IMR-90 (cell line): Measurements from ENCODE around the gene PC. TPM values are rescaled to one million over a fixed set of nuclear protein-coding genes. Genes with fewer than 3 reads are reported as not detected.

Source experiments
- ATAC-seq: fragments of 200-7000 bp; cut with Tn5 transposase; 2 replicates; pipeline ENCODE4 v1.9.1; 2020; ENCODE audit warnings: low read depth, mild to moderate bottlenecking, moderate library complexity
- BruUV-seq: library from RNA; stranded (reverse); fragments of 400-500 nt; replicated peaks from 2 replicates; lab custom pipeline; 2021; lab: Mats Ljungman, UMichigan
- CTCF ChIA-PET: fragments of 300-600 bp; formaldehyde crosslinking; extraction: SDS; loops from one replicate; lab custom pipeline; 2021; ENCODE audit warnings: antibody characterized with exemption; lab: Yijun Ruan, JAX
- POLR2A ChIA-PET: fragments of 300-600 bp; sonication (Branson Sonifier 250); formaldehyde crosslinking; loops from one replicate; lab custom pipeline; 2022; ENCODE audit warnings: antibody characterized with exemption; ENCODE audit not compliant: unreplicated experiment; lab: Charles Lee
- DNase-seq: peaks from one replicate; pipeline ENCODE4 v3.0.0; 2013
- H2AFZ ChIP-seq: replicated peaks from 2 replicates; pipeline ENCODE3; 2013; ENCODE audit warnings: low read length, mild to moderate bottlenecking; ENCODE audit not compliant: poor library complexity
- H2AK5ac ChIP-seq: 2 replicates; pipeline ENCODE4 v1.6.1; 2013; ENCODE audit warnings: low read depth, low read length, inconsistent platforms
- H2AK9ac ChIP-seq: replicated peaks from 2 replicates; pipeline ENCODE3; 2013; ENCODE audit warnings: mild to moderate bottlenecking, low read depth, low read length, moderate library complexity; ENCODE audit not compliant: poor library complexity
- H2BK120ac ChIP-seq: 2 replicates; pipeline ENCODE4 v1.6.1; 2013; ENCODE audit warnings: low read depth, low read length, inconsistent platforms
- H2BK15ac ChIP-seq: 3 replicates; pipeline ENCODE4 v1.6.1; 2013; ENCODE audit warnings: low read depth, low read length, inconsistent platforms
- H2BK20ac ChIP-seq: 2 replicates; pipeline ENCODE4 v1.6.1; 2013; ENCODE audit warnings: low read depth, mild to moderate bottlenecking, inconsistent platforms, low read length, moderate library complexity
- H2BK5ac ChIP-seq: 2 replicates; pipeline ENCODE4 v1.6.1; 2013; ENCODE audit warnings: mild to moderate bottlenecking, low read depth, low read length, inconsistent platforms; ENCODE audit not compliant: poor library complexity, severe bottlenecking
- H3K14ac ChIP-seq: replicated peaks from 2 replicates; pipeline ENCODE4 v1.6.1; 2013; ENCODE audit warnings: low read depth, low read length, inconsistent platforms
- H3K18ac ChIP-seq: 2 replicates; pipeline ENCODE4 v1.6.1; 2013; ENCODE audit warnings: low read depth, low read length, control low read depth
- H3K23ac ChIP-seq: 2 replicates; pipeline ENCODE4 v1.6.1; 2013; ENCODE audit warnings: low read depth, low read length, inconsistent platforms
- H3K27ac ChIP-seq: 2 replicates; pipeline ENCODE4 v1.5.1; 2013; ENCODE audit warnings: mild to moderate bottlenecking, control low read depth, low read length; ENCODE audit not compliant: insufficient read depth
- H3K27me3 ChIP-seq: 2 replicates; pipeline ENCODE4 v1.6.1; 2013; ENCODE audit warnings: low read length; ENCODE audit not compliant: control insufficient read depth, insufficient read depth
- H3K36me3 ChIP-seq: 2 replicates; pipeline ENCODE4 v1.6.1; 2013; ENCODE audit warnings: low read length, mixed read lengths; ENCODE audit not compliant: control insufficient read depth, insufficient read depth
- H3K4ac ChIP-seq: 2 replicates; pipeline ENCODE4 v1.6.1; 2013; ENCODE audit warnings: low read depth, low read length, inconsistent platforms
- H3K4me1 ChIP-seq: 2 replicates; pipeline ENCODE4 v1.6.1; 2013; ENCODE audit warnings: low read length, mixed read lengths; ENCODE audit not compliant: control insufficient read depth, insufficient read depth
- H3K4me2 ChIP-seq: 2 replicates; pipeline ENCODE4 v1.6.1; 2013; ENCODE audit warnings: low read depth, mild to moderate bottlenecking, control low read depth, low read length, moderate library complexity
- H3K4me3 ChIP-seq: 2 replicates; pipeline ENCODE4 v1.5.1; 2013; ENCODE audit warnings: low read depth, mild to moderate bottlenecking, control low read depth, low read length, moderate library complexity; ENCODE audit not compliant: insufficient read depth
- H3K56ac ChIP-seq: 2 replicates; pipeline ENCODE4 v1.6.1; 2013; ENCODE audit warnings: low read length, inconsistent platforms; ENCODE audit not compliant: insufficient read depth; ENCODE audit errors: extremely low read depth
- H3K79me1 ChIP-seq, 2 experiments: 2 replicates each; pipeline ENCODE4 v1.6.1; 2013; ENCODE audit warnings: low read length in 2 of 2, inconsistent platforms in 1 of 2, low read depth in 1 of 2
- H3K9ac ChIP-seq: 2 replicates; pipeline ENCODE4 v1.6.1; 2013; ENCODE audit warnings: low read depth, low read length, control low read depth
- H3K9me1 ChIP-seq: 2 replicates; pipeline ENCODE4 v1.6.1; 2013; ENCODE audit warnings: low read length, inconsistent platforms; ENCODE audit not compliant: insufficient read depth
- H3K9me3 ChIP-seq: 2 replicates; pipeline ENCODE4 v1.6.1; 2013; ENCODE audit warnings: low read length; ENCODE audit not compliant: control insufficient read depth, insufficient read depth
- H4K20me1 ChIP-seq: 2 replicates; pipeline ENCODE4 v1.6.1; 2013; ENCODE audit warnings: low read length, inconsistent platforms; ENCODE audit not compliant: insufficient read depth
- H4K5ac ChIP-seq: 2 replicates; pipeline ENCODE4 v1.6.1; 2013; ENCODE audit warnings: mild to moderate bottlenecking, low read depth, low read length, control low read depth
- H4K8ac ChIP-seq, 2 experiments: 2 replicates each; pipeline ENCODE4 v1.6.1; 2013; ENCODE audit warnings: low read depth in 2 of 2, low read length in 2 of 2, control low read depth in 1 of 2, inconsistent platforms in 1 of 2
- H4K91ac ChIP-seq: 2 replicates; pipeline ENCODE4 v1.6.1; 2013; ENCODE audit warnings: low read depth, low read length, inconsistent platforms; ENCODE audit not compliant: insufficient read depth
- CHD1 ChIP-seq: IDR thresholded peaks from 2 replicates; pipeline ENCODE4 v1.6.1; 2012; ENCODE audit warnings: low read depth, low read length, improper control_type of control experiment
- ELK1 ChIP-seq: fragments of 150-350 bp; IDR thresholded peaks from 2 replicates; pipeline ENCODE4 v1.6.1; 2016; ENCODE audit warnings: low read depth, mild to moderate bottlenecking, low read length, moderate library complexity, borderline replicate concordance
- FOS ChIP-seq: fragments of 150-350 bp; IDR thresholded peaks from 2 replicates; pipeline ENCODE4 v1.6.1; 2016; ENCODE audit warnings: low read depth, low read length
- MAFK ChIP-seq: IDR thresholded peaks from 2 replicates; pipeline ENCODE4 v1.6.1; 2012; ENCODE audit warnings: low read depth, low read length, improper control_type of control experiment
- MAZ ChIP-seq: IDR thresholded peaks from 2 replicates; pipeline ENCODE4 v1.6.1; 2012; ENCODE audit warnings: low read depth, mild to moderate bottlenecking, low read length, improper control_type of control experiment, moderate library complexity, borderline replicate concordance
- POLR2A ChIP-seq: IDR thresholded peaks from 2 replicates; pipeline ENCODE4 v1.6.1; 2012; ENCODE audit warnings: mild to moderate bottlenecking, low read depth, low read length
- RAD21 ChIP-seq: IDR thresholded peaks from 2 replicates; pipeline ENCODE4 v1.6.1; 2012; ENCODE audit warnings: low read length, improper control_type of control experiment
- RFX5 ChIP-seq: IDR thresholded peaks from 2 replicates; pipeline ENCODE4 v1.8.0; 2012; ENCODE audit warnings: low read depth, mild to moderate bottlenecking, low read length, moderate library complexity
- SMC3 ChIP-seq: fragments of 150-350 bp; IDR thresholded peaks from 2 replicates; pipeline ENCODE4 v1.6.1; 2016; ENCODE audit warnings: low read depth, mild to moderate bottlenecking, antibody characterized with exemption, low read length, moderate library complexity
- USF2 ChIP-seq: fragments of 150-350 bp; IDR thresholded peaks from 2 replicates; pipeline ENCODE4 v1.6.1; 2017; ENCODE audit warnings: mild to moderate bottlenecking, antibody characterized with exemption, low read length, low read depth
- WGBS, 2 experiments: methylation state at CpG; one replicate each; pipeline versions ENCODE4 v1.1.5 to v1.1.7; 2013; ENCODE audit warnings: missing lambda C conversion rate in 2 of 2; ENCODE audit not compliant: insufficient read length in 1 of 2; ENCODE audit errors: extremely low coverage in 2 of 2; 5-methylcytosine and 5-hydroxymethylcytosine counted together
- dilution Hi-C: fragments of 300-500 bp; cut with HindIII; formaldehyde crosslinking; loops from one replicate; pipeline ENCODE4 v1.14.3; 2018; ENCODE audit warnings: low sequenced_read_pairs; ENCODE audit not compliant: unreplicated experiment
- in situ Hi-C: fragments of 300-500 bp; cut with MboI; formaldehyde crosslinking; loops from 3 replicates; pipeline ENCODE4 v1.14.3; 2019; ENCODE audit warnings: low sequenced_read_pairs, inconsistent platforms, mixed read lengths
- intact Hi-C: fragments of 100-400 bp; cut with micrococcal nuclease; formaldehyde crosslinking; loops from 2 replicates; pipeline ENCODE4 v1.10.0; 2022
- polyA plus RNA-seq, 3 experiments: library from polyadenylated mRNA; depleted of rRNA; stranded (reverse); fragments of >200 nt; gene quantifications; 2 replicates each; pipeline ENCODE4 v1.2.3, GENCODE V29; 2012; ENCODE audit warnings: low replicate concordance in 1 of 3
- total RNA-seq: library from RNA; depleted of rRNA; stranded (reverse); fragments of >200 nt; gene quantifications from 2 replicates; pipeline ENCODE4 v1.2.3, GENCODE V29; 2012

PC gene
- total and polyA plus RNA-seq, 2 of the 4 experiments (the other 2 are of a cell fraction) = 13.6 to 15.7 TPM

- H3K4ac ChIP-seq = no peak overlapping the region
- H3K18ac ChIP-seq = no peak overlapping the region
- no TSS peak for BruUV-seq
- no peak overlapping the region for H3K4me3 ChIP-seq
- dilution Hi-C loops (no loop called here), intact Hi-C loops (no loop called here), in situ Hi-C loops (no loop called here)
- no peak overlapping the region for H2BK20ac ChIP-seq
- no peak for ATAC-seq
- no peak overlapping the region for H2BK5ac ChIP-seq
- 96% methylated on average over 4 of the region's 14 CpGs; no CpG with 5 or more reads in 1 of the 2 experiments for WGBS, 2 experiments
- no peak overlapping the region for H2BK120ac ChIP-seq
- H2AFZ ChIP-seq = no peak overlapping the region
- H3K9ac ChIP-seq = no peak overlapping the region
- no peak overlapping the region for H2AK5ac ChIP-seq
- H4K20me1 ChIP-seq = peaks cover 10% of the 10 kb centered on the region; the same call in 1 of the 2 replicates
- H2AK9ac ChIP-seq = peak overlapping the region; percentile 36
- POLR2A ChIA-PET = no interaction called here
- H4K5ac ChIP-seq = no peak overlapping the region
- H3K9me3 ChIP-seq = no peaks in the 10 kb centered on the region
- H3K56ac ChIP-seq = no peak overlapping the region
- H3K4me2 ChIP-seq = no peak overlapping the region
- H3K36me3 ChIP-seq = peaks cover 54% of the 10 kb centered on the region
- CTCF ChIA-PET = no interaction called here
- no peak overlapping the region for H3K27ac ChIP-seq
- no peak overlapping the region for H4K8ac ChIP-seq
- TF ChIP-seq ELK1 (no peak), USF2 (no peak), RFX5 (no peak), CHD1 (no peak), POLR2A (no peak), MAZ (no peak), RAD21 (no peak), FOS (no peak), SMC3 (no peak), MAFK (no peak)
- no peak overlapping the region for H2BK15ac ChIP-seq
- H3K79me1 ChIP-seq = peaks cover 7 to 31% of the 10 kb centered on the region in 2 experiments
- H3K23ac ChIP-seq = no peak overlapping the region
- no peak overlapping the region for H4K91ac ChIP-seq
- no peaks in the 10 kb centered on the region; the same call in 1 of the 2 replicates for H3K9me1 ChIP-seq
- H3K4me1 ChIP-seq = peaks cover 2% of the 10 kb centered on the region
- DNase-seq = no peak
- no peaks in the 10 kb centered on the region for H3K27me3 ChIP-seq
- no peak overlapping the region for H3K14ac ChIP-seq
Observed at GRCh38 chr11:66847461-66848232, 110.5 kb downstream of the PC start.
